GM15510 (cell line): ENCODE results near the gene ITIH3.

Experiments used
- POLR2A ChIP-seq: IDR thresholded peaks from 3 replicates; pipeline ENCODE4 v1.6.1; 2011; ENCODE audit warnings: borderline replicate concordance; ENCODE audit not compliant: insufficient read length; ENCODE audit errors: extremely low read depth

Gene ITIH3

GRCh38 chr3:52794612-52795099 lies at the start of gene ITIH3:
ITIH3 (plus strand) TSS chr3:52794796; CDS start chr3:52794804, 8 bp downstream.
- TF ChIP-seq POLR2A: no peak

- TF ChIP-seq POLR2A: no peak
Observed at GRCh38 chr3:52752045-52752660, 42.4 kb upstream of the ITIH3 start.

GRCh38 chr3:52754373-52754772 lies 40.2 kb upstream of the ITIH3 start:
- TF ChIP-seq POLR2A: no peak

GRCh38 chr3:52756141-52756540 lies 38.5 kb upstream of the ITIH3 start:
- no peak for TF ChIP-seq POLR2A

- TF ChIP-seq POLR2A: no peak
Observed at GRCh38 chr3:52763466-52763865, 31.1 kb upstream of the ITIH3 start.

GRCh38 chr3:52769786-52770455 lies 24.7 kb upstream of the ITIH3 start:
- no peak for TF ChIP-seq POLR2A

GRCh38 chr3:52770496-52771333 lies 23.9 kb upstream of the ITIH3 start, which contains the start of gene NEK4:
NEK4 (minus strand) TSS chr3:52770940; CDS start chr3:52770746, 194 bp downstream.
- peak; percentile 90 for TF ChIP-seq POLR2A

GRCh38 chr3:52771334-52771681 lies 23.3 kb upstream of the ITIH3 start:
- no peak for TF ChIP-seq POLR2A

GRCh38 chr3:52771702-52772101 lies 22.9 kb upstream of the ITIH3 start:
- TF ChIP-seq POLR2A: no peak

GRCh38 chr3:52773361-52774065 lies 21.1 kb upstream of the ITIH3 start:
- no peak for TF ChIP-seq POLR2A

GRCh38 chr3:52774066-52774713 lies 20.4 kb upstream of the ITIH3 start:
- no peak for TF ChIP-seq POLR2A

- TF ChIP-seq POLR2A: no peak
Observed at GRCh38 chr3:52774901-52775864, 19.4 kb upstream of the ITIH3 start.

GRCh38 chr3:52775877-52776276 lies 18.7 kb upstream of the ITIH3 start:
- TF ChIP-seq POLR2A: no peak
